AG10803 (cell line): ENCODE data around the gene SHROOM2.

Experiments
- DNase-seq: peaks from one replicate; pipeline ENCODE4 v3.0.0; 2010; ENCODE audit warnings: low read depth
- H3K4me3 ChIP-seq: 2 replicates; pipeline ENCODE4 v1.5.1; 2011; ENCODE audit warnings: mild to moderate bottlenecking, low read length, control low read depth
- TF ChIP-seq, protein P1 (sequence below): conservative IDR thresholded peaks from 2 replicates; pipeline ENCODE4 v1.5.1; 2011; ENCODE audit warnings: mild to moderate bottlenecking, low read length, control low read depth, inconsistent platforms

Gene SHROOM2

DNA sequence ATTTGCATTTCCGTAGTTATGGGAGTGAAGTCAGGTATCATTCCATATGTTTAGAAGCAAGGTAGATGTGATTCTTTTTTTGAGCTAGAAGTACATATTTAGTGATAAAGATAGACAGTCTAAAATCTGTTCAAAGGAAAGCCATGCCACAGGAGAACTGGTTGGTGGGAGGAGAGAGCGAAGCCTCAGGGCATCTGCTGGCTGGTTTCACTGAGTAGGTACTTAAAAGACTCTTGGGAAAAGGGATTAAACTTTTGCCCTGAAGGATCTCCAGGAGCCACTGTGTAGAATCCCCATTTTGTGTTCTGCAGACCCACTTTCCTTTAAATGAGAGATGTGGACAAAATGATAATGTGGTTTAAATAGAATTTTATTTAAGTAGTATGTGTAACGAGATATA, 89.6 kb downstream of the SHROOM2 start:
- H3K4me3 ChIP-seq = no peak overlapping the region
- no peak for DNase-seq
- TF ChIP-seq, protein P1, sequence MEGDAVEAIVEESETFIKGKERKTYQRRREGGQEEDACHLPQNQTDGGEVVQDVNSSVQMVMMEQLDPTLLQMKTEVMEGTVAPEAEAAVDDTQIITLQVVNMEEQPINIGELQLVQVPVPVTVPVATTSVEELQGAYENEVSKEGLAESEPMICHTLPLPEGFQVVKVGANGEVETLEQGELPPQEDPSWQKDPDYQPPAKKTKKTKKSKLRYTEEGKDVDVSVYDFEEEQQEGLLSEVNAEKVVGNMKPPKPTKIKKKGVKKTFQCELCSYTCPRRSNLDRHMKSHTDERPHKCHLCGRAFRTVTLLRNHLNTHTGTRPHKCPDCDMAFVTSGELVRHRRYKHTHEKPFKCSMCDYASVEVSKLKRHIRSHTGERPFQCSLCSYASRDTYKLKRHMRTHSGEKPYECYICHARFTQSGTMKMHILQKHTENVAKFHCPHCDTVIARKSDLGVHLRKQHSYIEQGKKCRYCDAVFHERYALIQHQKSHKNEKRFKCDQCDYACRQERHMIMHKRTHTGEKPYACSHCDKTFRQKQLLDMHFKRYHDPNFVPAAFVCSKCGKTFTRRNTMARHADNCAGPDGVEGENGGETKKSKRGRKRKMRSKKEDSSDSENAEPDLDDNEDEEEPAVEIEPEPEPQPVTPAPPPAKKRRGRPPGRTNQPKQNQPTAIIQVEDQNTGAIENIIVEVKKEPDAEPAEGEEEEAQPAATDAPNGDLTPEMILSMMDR = no peak

DNA sequence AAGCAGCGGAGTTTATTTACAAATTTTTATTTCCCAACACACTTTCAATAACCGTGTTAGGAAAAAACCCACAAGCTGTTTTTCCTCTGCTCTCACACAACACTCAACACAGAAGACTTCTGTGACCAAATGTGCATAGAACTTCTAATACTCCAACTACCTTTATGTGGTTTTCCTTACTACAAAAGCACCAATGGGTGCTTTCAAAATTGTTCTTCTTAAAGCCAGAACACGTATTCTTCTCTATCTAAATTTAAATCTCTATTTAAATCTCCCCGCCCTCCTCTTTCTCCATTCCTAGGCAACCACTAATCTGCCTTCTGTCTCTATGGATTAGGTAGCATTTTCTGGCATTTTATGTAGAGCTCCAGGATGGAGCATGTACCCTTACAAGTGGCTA, 90.0 kb downstream of the SHROOM2 start:
- TF ChIP-seq, protein P1 = no peak
- H3K4me3 ChIP-seq = no peak overlapping the region
- no peak for DNase-seq

DNA sequence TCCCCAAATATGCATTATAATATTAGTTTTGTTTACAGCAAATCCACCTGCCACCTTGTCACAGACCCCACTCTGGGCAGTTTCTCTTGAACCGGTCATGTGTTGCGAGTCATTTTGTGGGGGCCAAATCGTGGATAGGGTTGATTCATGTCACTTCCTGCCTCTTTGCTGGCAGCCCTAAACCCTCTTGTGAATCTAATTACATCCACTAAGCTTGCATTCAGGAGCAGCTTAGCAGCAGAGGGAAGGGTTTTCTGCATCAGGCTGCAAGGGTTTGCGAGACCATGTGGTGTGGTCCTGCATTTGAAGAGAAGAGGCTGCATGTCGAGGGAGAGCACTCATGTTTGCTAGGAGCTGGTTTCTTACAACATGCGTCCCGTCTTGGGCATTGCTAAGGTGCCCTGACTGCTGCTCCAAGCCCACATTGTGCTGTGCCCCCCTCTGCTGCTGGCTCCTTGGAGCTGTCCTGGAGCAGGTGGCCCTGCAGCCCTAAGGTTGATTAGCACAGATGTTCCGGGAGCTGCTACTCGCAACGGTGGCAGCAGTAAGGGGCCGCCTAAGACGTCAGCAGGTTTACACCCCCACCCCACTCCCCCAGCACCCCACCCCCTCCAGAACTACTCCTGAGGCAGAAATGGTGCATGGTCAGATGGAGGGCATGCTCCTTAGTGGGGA, 92.1 kb downstream of the SHROOM2 start:
- no peak for DNase-seq

DNA sequence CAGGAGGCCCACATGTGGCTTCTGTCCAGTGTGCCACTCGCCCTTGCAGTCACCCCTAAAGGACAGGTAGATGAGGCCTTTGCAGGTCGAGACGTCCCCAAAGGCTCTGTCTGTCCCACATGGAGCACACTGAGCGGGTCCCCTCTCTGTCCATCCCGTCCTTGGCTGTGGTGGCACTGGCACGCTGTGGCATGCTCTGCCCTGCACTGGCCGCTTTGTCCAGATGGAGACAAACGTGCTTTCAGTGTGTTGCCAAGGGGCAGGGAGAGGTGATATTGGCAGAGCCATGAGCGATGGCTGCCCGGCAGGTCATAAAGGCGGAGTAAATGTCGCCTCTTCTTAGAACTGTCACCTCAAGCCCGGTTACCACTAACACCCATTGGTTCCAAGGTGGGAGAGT, 94.0 kb downstream of the SHROOM2 start:
- H3K4me3 ChIP-seq = no peak overlapping the region
- TF ChIP-seq, protein P1 = no peak
- no peak for DNase-seq

More for the DNA sequence above, 92.1 kb downstream of the SHROOM2 start:
- TF ChIP-seq, protein P1 = no peak
- H3K4me3 ChIP-seq = no peak overlapping the region

DNA sequence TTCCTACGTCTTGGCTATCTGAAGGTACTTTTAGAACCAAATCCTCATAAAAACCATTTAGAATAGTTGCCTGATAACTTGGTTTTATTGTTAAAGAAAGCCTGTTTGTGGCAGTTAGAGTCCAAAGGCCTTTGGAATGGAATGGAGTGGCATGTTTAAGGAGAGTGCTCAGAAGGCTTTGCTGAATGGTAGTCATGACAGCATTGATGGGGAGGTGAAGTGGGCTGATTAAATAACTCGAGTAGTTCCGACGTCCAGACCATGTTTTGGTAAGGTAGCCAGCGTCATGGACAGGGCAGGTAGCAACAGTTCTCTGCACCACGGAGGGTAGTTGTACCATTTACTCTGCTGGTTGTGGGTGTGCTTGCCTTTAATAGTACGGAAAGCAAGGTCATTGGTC, 94.6 kb downstream of the SHROOM2 start:
- DNase-seq = no peak
- TF ChIP-seq, protein P1 = no peak
- H3K4me3 ChIP-seq = no peak overlapping the region

DNA sequence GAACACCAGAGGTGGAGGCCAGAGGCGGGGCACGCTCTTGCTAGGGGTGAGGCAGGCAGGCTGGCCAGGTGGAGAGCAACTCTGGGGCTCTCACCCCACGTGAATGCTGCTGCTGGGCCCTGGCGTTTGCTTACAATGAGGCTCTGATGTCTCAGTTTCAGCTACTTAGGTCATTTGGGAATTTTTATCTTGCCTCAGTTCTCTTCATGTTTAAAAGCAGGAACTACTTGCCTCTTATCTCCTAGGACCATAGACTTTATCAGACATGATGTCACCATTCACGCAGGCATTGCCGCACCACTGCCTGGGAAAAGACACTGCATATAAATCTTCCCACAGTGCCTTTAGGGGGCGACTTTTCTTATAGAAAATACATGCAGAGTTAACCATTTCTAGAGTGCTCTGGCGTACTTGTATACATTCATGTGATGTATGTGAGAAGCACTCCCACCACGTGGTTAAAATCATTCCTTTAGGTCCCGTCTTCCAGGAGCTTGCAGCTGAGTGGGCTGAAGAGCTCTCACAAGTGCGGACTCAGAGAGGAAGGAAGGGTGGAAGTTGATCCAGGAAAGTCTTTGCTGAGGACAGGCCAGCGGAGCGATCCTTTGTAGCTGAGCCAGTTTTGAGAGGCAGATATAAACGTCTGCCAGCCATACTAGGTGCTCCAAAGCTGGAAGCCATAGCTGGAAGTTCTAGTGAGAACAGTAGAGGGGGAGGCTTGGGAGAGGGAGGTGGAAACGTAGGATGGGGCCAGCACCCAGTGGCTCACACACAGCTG, 96.6 kb downstream of the SHROOM2 start:
- TF ChIP-seq, protein P1 = no peak
- no peak for DNase-seq
- no peak overlapping the region for H3K4me3 ChIP-seq
